ENCODE results near the gene CCDC77.

- TF ChIP-seq CTCF (conservative IDR thresholded peaks at IDR 0.05) (no peak), EZH2 (IDR thresholded peaks at IDR 0.05; ENCODE audit: low read depth) (no peak)
Measured at GRCh38 chr12:480831-481816, 79.7 kb downstream of the CCDC77 start.
